ENCODE data around the gene RDH12. TPM values are rescaled to one million over a fixed set of nuclear protein-coding genes. Genes with fewer than 3 reads are reported as not detected.

RDH12 gene
- total RNA-seq, 1 donor from 2014 or later = not detected

- Histone ChIP-seq H3K27ac (no peak overlapping the region), H3K4me3 (no peak overlapping the region), H3K36me3 (no peaks in the 10 kb centered on the region), H3K4me1 (peaks cover 3 to 23% of the 10 kb centered on the region in 2 donors), H3K27me3 (no peaks in the 10 kb centered on the region), H3K9me3 (no peaks in the 10 kb centered on the region)
- TF ChIP-seq, protein P1, sequence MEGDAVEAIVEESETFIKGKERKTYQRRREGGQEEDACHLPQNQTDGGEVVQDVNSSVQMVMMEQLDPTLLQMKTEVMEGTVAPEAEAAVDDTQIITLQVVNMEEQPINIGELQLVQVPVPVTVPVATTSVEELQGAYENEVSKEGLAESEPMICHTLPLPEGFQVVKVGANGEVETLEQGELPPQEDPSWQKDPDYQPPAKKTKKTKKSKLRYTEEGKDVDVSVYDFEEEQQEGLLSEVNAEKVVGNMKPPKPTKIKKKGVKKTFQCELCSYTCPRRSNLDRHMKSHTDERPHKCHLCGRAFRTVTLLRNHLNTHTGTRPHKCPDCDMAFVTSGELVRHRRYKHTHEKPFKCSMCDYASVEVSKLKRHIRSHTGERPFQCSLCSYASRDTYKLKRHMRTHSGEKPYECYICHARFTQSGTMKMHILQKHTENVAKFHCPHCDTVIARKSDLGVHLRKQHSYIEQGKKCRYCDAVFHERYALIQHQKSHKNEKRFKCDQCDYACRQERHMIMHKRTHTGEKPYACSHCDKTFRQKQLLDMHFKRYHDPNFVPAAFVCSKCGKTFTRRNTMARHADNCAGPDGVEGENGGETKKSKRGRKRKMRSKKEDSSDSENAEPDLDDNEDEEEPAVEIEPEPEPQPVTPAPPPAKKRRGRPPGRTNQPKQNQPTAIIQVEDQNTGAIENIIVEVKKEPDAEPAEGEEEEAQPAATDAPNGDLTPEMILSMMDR (IDR thresholded peaks at IDR 0.05) = no peak
- no peak for DNase-seq (ENCODE audit: low spot score in 2 of 2)
- intact Hi-C loops (cut with DNase I) = loop anchor here (5.0 kb wide), 1 partner anchor 34 kb away; the partner anchor contains the start of gene RDH12
Measured at GRCh38 chr14:67668559-67668958, 33.1 kb upstream of the RDH12 start.

GRCh38 chr14:67673451-67673850, 28.2 kb upstream of the RDH12 start:
- no peak for DNase-seq (ENCODE audit: low spot score in 2 of 2)
- Histone ChIP-seq H3K4me3 (peak overlapping the region; percentile 86 to 97), H3K27ac (no peak overlapping the region), H3K9me3 (no peaks in the 10 kb centered on the region), H3K4me1 (peaks cover 3 to 25% of the 10 kb centered on the region in 2 donors), H3K27me3 (no peaks in the 10 kb centered on the region), H3K36me3 (peaks cover 0 to 9% of the 10 kb centered on the region in 2 donors)
- intact Hi-C loops (cut with DNase I) = no loop called here
- TF ChIP-seq, protein P1 (IDR thresholded peaks at IDR 0.05) = no peak

GRCh38 chr14:67674139-67674479, 27.6 kb upstream of the RDH12 start:
- peaks cover 0 to 13% of the 10 kb centered on the region in 2 donors for H3K36me3 ChIP-seq
- H3K27ac ChIP-seq = peak overlapping the region; percentile 96 to 100
- H3K4me3 ChIP-seq = peak overlapping the region; percentile 86 to 97
- peak in 1 of 2 donors; percentile 83 for DNase-seq (ENCODE audit: low spot score in 2 of 2)
- H3K9me3 ChIP-seq = no peaks in the 10 kb centered on the region
- H3K4me1 ChIP-seq = peaks cover 3 to 25% of the 10 kb centered on the region in 2 donors
- no peaks in the 10 kb centered on the region for H3K27me3 ChIP-seq
- TF ChIP-seq, protein P1 (IDR thresholded peaks at IDR 0.05) = no peak
- intact Hi-C loops (cut with DNase I) = loop anchor here (1.0 to 2.0 kb wide), 3 partner anchors 21 to 74 kb away; partner anchors contain the start of genes ARG2, PIGH and RDH11

DNA sequence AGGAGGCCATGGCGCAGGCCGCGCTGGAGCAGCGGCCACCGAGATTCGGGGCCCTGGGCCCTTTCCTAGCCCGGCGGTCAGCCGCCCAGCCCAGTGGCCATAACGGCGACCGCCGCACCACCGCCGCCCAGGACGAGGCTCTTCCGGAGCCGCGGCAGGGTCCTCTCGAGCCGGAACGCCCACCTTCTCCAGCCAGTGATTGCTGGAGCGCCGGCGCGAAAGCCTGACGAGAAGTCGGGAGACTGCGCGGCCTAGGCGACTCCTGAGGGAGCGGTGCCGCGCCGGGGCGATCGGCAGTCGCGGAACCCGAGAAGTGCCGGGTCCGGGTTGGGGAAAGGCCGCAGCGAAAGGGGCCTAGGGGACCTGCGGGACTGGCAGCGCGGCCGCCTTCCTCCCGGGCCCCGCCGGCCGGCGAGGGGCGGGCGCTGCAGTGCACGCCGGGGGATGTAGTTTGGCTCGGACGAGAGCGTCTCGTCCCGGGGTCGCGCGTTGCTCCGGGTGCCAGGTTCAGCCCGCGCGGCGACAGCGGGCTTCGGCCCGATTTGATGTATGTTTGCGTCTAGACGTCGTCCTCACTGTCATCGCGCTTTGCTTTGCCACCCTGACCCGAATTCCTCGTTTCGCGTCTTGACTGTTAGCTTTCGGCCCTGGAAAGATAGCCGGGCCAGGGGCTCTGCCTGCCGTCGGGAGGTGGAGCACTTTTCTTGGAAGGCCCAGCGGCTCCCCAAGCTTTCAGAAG, 27.0 kb upstream of the RDH12 start, which contains the start of gene VTI1B:
VTI1B (minus strand) TSS at position 153 of the 739 bp plus-strand sequence; CDS start at position 10, 143 bp downstream.
- Histone ChIP-seq H3K4me1 (peaks cover 3 to 25% of the 10 kb centered on the region in 2 donors), H3K27ac (peak within 1 kb of the TSS; percentile 96 to 100), H3K4me3 (peak within 1 kb of the TSS; percentile 86 to 97), H3K27me3 (no peaks in the 10 kb centered on the region), H3K9me3 (no peaks in the 10 kb centered on the region), H3K36me3 (peaks cover 0 to 13% of the 10 kb centered on the region in 2 donors)
- TF ChIP-seq, protein P1 (IDR thresholded peaks at IDR 0.05) = peak in 1 of 3 experiments; percentile 8
- intact Hi-C loops (cut with DNase I) = loop anchor here (1.0 to 2.0 kb wide), 3 partner anchors 20 to 74 kb away; partner anchors contain the start of genes ARG2, PIGH and RDH11
- DNase-seq (ENCODE audit: low spot score in 2 of 2) = peak in 1 of 2 donors; percentile 84

DNA sequence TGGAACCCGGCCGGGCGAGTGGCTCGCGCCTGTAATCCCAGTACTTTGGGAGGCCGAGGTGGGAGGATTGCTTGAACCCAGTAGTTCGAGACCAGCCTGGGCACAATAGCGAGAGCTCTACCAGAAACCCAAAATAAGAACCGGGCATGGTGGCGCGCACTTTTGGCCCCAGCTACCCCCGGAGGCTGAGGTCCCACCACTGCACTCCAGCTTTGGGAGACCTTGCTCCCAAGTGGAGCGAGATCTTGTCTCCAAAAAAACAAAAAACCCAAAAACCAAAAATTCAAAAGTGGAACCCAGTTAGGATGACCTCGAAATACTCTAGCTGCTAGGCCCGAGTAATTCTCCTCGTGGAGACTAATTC, 26.5 kb upstream of the RDH12 start:
- peak overlapping the region; percentile 86 to 97 for H3K4me3 ChIP-seq
- H3K9me3 ChIP-seq = no peaks in the 10 kb centered on the region
- peak overlapping the region; percentile 96 to 100 for H3K27ac ChIP-seq
- DNase-seq (ENCODE audit: low spot score in 2 of 2) = no peak
- H3K4me1 ChIP-seq = peaks cover 3 to 25% of the 10 kb centered on the region in 2 donors
- TF ChIP-seq, protein P1 (IDR thresholded peaks at IDR 0.05) = no peak
- intact Hi-C loops (cut with DNase I) = loop anchor here (2.0 kb wide), 2 partner anchors 20 to 56 kb away; partner anchors contain the start of genes ARG2 and RDH11
- H3K27me3 ChIP-seq = no peaks in the 10 kb centered on the region
- H3K36me3 ChIP-seq = peaks cover under 1 to 13% of the 10 kb centered on the region in 2 donors

Measured in ascending aorta (tissue), 2 donors.